HepG2 (cell line): Measurements from ENCODE around the gene DIPK1A. TPM values are rescaled to one million over a fixed set of nuclear protein-coding genes. Genes with fewer than 3 reads are reported as not detected.

Source experiments
- ATAC-seq: fragments of 200-7000 bp; cut with Tn5 transposase; 3 replicates; pipeline ENCODE4 v1.9.1; 2020; ENCODE audit warnings: mild to moderate bottlenecking, moderate library complexity
- BruUV-seq: library from RNA; stranded (reverse); fragments of 400-500 nt; replicated peaks from 2 replicates; lab custom pipeline; 2021; lab: Mats Ljungman, UMichigan
- CTCF ChIA-PET: fragments of 300-600 bp; formaldehyde crosslinking; extraction: SDS; loops from one replicate; lab custom pipeline; 2021; ENCODE audit warnings: low total read pairs, inconsistent platforms, low intra/inter-chr PET ratio; lab: Yijun Ruan, JAX
- POLR2A ChIA-PET: fragments of 350-600 bp; sonication (Branson Sonifier 250); formaldehyde crosslinking; loops from one replicate; lab custom pipeline; 2020; ENCODE audit warnings: antibody characterized with exemption, inconsistent platforms; lab: Yijun Ruan, JAX
- DNase-seq: peaks from one replicate; pipeline ENCODE4 v3.0.0-alpha.2; 2015; ENCODE audit warnings: low spot score
- FAIRE-seq: peaks from 3 replicates; lab custom pipeline; 2011; peaks lifted over from hg19 to GRCh38; lab: Jason Lieb, UNC
- H2AFZ ChIP-seq: one replicate; pipeline ENCODE4 v1.6.1; 2011; ENCODE audit warnings: low read length, inconsistent platforms
- H3K27ac ChIP-seq: fragments of 300-600 bp; 3 replicates; pipeline ENCODE4 v1.8.0; 2011; ENCODE audit warnings: mixed run types, mild to moderate bottlenecking, mixed read lengths, low read length, inconsistent platforms; ENCODE audit not compliant: insufficient read depth; ENCODE audit errors: extremely low read length
- H3K27me3 ChIP-seq, 2 experiments: fragments of 200-600 bp in 1 of 2; 2 replicates in 1 of 2; 3 replicates in 1 of 2; pipeline versions ENCODE4 v1.6.0 to v1.8.0; 2011; ENCODE audit warnings: low read length in 2 of 2, mild to moderate bottlenecking in 2 of 2, moderate library complexity in 2 of 2, inconsistent platforms in 1 of 2; ENCODE audit not compliant: insufficient read depth in 2 of 2, control insufficient read depth in 1 of 2
- H3K36me3 ChIP-seq, 2 experiments: fragments of 200-600 bp in 1 of 2; replicated peaks in 1 of 2; 2 replicates in 1 of 2; 3 replicates in 1 of 2; pipeline versions ENCODE4 v1.5.1 to v1.8.0; 2011; ENCODE audit warnings: low read length in 2 of 2, inconsistent platforms in 1 of 2; ENCODE audit not compliant: insufficient read depth in 2 of 2, control insufficient read depth in 1 of 2
- H3K4me1 ChIP-seq: 2 replicates; pipeline ENCODE4 v1.5.1; 2012; ENCODE audit warnings: low read length, inconsistent platforms; ENCODE audit not compliant: insufficient read depth
- H3K4me2 ChIP-seq: 2 replicates; pipeline ENCODE4 v1.6.0; 2011; ENCODE audit warnings: low read depth, low read length, inconsistent platforms
- H3K4me3 ChIP-seq, 3 experiments: fragments of 200-600 bp in 1 of 3; sonication (generic), shearing (Covaris generic) in 1 of 3; replicated peaks in 1 of 3; 2 replicates each; pipeline ENCODE4 v1.5.1; 2011 to 2016; ENCODE audit warnings: low read length in 3 of 3, inconsistent platforms in 2 of 3, low read depth in 2 of 3, mild to moderate bottlenecking in 2 of 3, control low read depth in 1 of 3, mixed read lengths in 1 of 3; ENCODE audit not compliant: insufficient read depth in 1 of 3
- H3K79me2 ChIP-seq: one replicate; pipeline ENCODE4 v1.6.1; 2011; ENCODE audit warnings: low read length, inconsistent platforms; ENCODE audit not compliant: insufficient read depth
- H3K9ac ChIP-seq: 2 replicates; pipeline ENCODE4 v1.6.0; 2011; ENCODE audit warnings: mild to moderate bottlenecking, low read depth, low read length, inconsistent platforms; ENCODE audit not compliant: insufficient read depth
- H3K9me3 ChIP-seq: 2 replicates; pipeline ENCODE4 v1.5.1; 2012; ENCODE audit warnings: mild to moderate bottlenecking, low read length
- H4K20me1 ChIP-seq: 2 replicates; pipeline ENCODE4 v1.6.0; 2011; ENCODE audit warnings: inconsistent platforms, mild to moderate bottlenecking, low read length, moderate library complexity; ENCODE audit not compliant: insufficient read depth
- ASH2L ChIP-seq: fragments of 300-600, 200-600 bp; sonication (generic); IDR thresholded peaks from 2 replicates; pipeline ENCODE4 v1.7.0; 2017; ENCODE audit warnings: low read depth, mild to moderate bottlenecking, moderate library complexity, mixed read lengths, low read length; ENCODE audit not compliant: insufficient read length
- E2F2 ChIP-seq: sonication (generic); formaldehyde crosslinking; IDR thresholded peaks from 2 replicates; pipeline ENCODE4 v1.4.0; 2020; ENCODE audit warnings: missing genetic modification reagents, borderline replicate concordance
- GTF3A ChIP-seq: sonication (generic); formaldehyde crosslinking; conservative IDR thresholded peaks from 2 replicates; pipeline ENCODE4 v1.4.0; 2020; ENCODE audit warnings: mild to moderate bottlenecking, missing genetic modification reagents
- KAT7 ChIP-seq: IDR thresholded peaks from 2 replicates; pipeline ENCODE4 v1.6.1; 2018; ENCODE audit warnings: borderline replicate concordance, missing compliant biosample characterization
- MYPOP ChIP-seq: sonication (generic); formaldehyde crosslinking; IDR thresholded peaks from 2 replicates; pipeline ENCODE4 v1.8.1; 2023; ENCODE audit warnings: mild to moderate bottlenecking, moderate library complexity, missing genetic modification reagents
- NFYC ChIP-seq: IDR thresholded peaks from 2 replicates; pipeline ENCODE4 v1.6.1; 2016; ENCODE audit warnings: missing genetic modification reagents, missing compliant biosample characterization
- SNAPC4 ChIP-seq: sonication (generic); formaldehyde crosslinking; IDR thresholded peaks from 2 replicates; pipeline ENCODE4 v1.4.0; 2020; ENCODE audit warnings: mild to moderate bottlenecking, missing genetic modification reagents
- ZBTB7A ChIP-seq: sonication (generic); formaldehyde crosslinking; IDR thresholded peaks from 2 replicates; pipeline ENCODE4 v1.8.0; 2022; ENCODE audit warnings: mild to moderate bottlenecking, missing genetic modification reagents
- ZFP36L2 ChIP-seq: sonication (generic); formaldehyde crosslinking; IDR thresholded peaks from 2 replicates; pipeline ENCODE4 v1.4.0; 2020; ENCODE audit warnings: missing genetic modification reagents
- ZNF282 ChIP-seq: fragments of 450-650 bp; IDR thresholded peaks from 2 replicates; pipeline ENCODE4 v1.6.1; 2018; ENCODE audit not compliant: partially characterized antibody
- WGBS: methylation state at CpG from one replicate; pipeline ENCODE4 v1.1.6; 2017; ENCODE audit warnings: low lambda C conversion rate; 5-methylcytosine and 5-hydroxymethylcytosine counted together
- in situ Hi-C: cut with HindIII; loops from 2 replicates; pipeline ENCODE4 v1.10.0; 2017; ENCODE audit warnings: low pct_unique_long_range_greater_than_20kb; ENCODE audit not compliant: extremely low pct_ligation_motif_present
- intact Hi-C: fragments of 100-400 bp; cut with micrococcal nuclease; formaldehyde crosslinking; loops from one replicate; pipeline ENCODE4 v1.10.0; 2022; ENCODE audit not compliant: unreplicated experiment
- polyA plus RNA-seq, 8 experiments: library from polyadenylated mRNA; depleted of rRNA in 3 of 8; stranded (reverse) in 7 of 8; unstranded in 1 of 8; fragments of >200 nt; fragmentation: Illumina TruSeq in 4 of 8; extraction: Trizol in 4 of 8; gene quantifications; 2 replicates each; pipeline versions ENCODE4 v1.2.1 to v1.2.3, GENCODE V29; 2011 to 2016; ENCODE audit warnings: low read depth in 4 of 8, missing spikeins in 1 of 8, mixed read lengths in 1 of 8; ENCODE audit not compliant: insufficient read depth in 1 of 8
- total RNA-seq, 5 experiments: library from RNA; depleted of rRNA; stranded (reverse); fragments of >200 nt; fragmentation: Illumina TruSeq; extraction: Trizol; gene quantifications; 2 replicates each; pipeline ENCODE4 v1.2.3, GENCODE V29; 2016; ENCODE audit warnings: low read depth in 1 of 5

DIPK1A gene
- total and polyA plus RNA-seq, 2 of the 13 experiments (the other 11 are each of a cell fraction or from before 2014, with no cell fraction given): 8.4 TPM

GRCh38 chr1:92961131-92961895 is at the start of gene DIPK1A (continued):
- TF ChIP-seq MYPOP (no peak), GTF3A (no peak), SNAPC4 (CRISPR knock-in tag) (no peak)

- ChIA-PET POLR2A (interaction anchor here (0.8 kb wide), 2 partner anchors 45 to 176 kb away, joined by 4 to 5 read pairs; partner anchors contain the start of gene RPL5), CTCF (no interaction called here)
- Histone ChIP-seq H3K79me2 (no peaks in the 10 kb centered on the region), H3K4me2 (no peak overlapping the region), H4K20me1 (no peaks in the 10 kb centered on the region), H3K36me3 (no peaks in the 10 kb centered on the region), H3K27ac (no peak overlapping the region), H3K9me3 (no peaks in the 10 kb centered on the region), H3K9ac (no peak overlapping the region), H2AFZ (no peak overlapping the region), H3K4me1 (0 out of 2 replicates have a peak, but pooled peaks cover 5% of the 10 kb centered on the region), H3K4me3 (no peak overlapping the region), H3K27me3 (peaks cover 0 to 8% of the 10 kb centered on the region in 2 experiments; a peak in 1 of 5 replicates)
- intact Hi-C loops (no loop called here), in situ Hi-C loops (no loop called here)
- no TSS peak for BruUV-seq
- ATAC-seq (no peak), DNase-seq (no peak), FAIRE-seq (no peak)
- 27% methylated on average over 5 of the region's 6 CpGs for WGBS
- TF ChIP-seq E2F2 (CRISPR knock-in tag) (no peak), ZNF282 (no peak), ZBTB7A (CRISPR knock-in tag) (no peak), ASH2L (no peak), ZFP36L2 (CRISPR knock-in tag) (no peak), KAT7 (CRISPR knock-in tag) (no peak), NFYC (CRISPR knock-in tag) (no peak)
Measured at GRCh38 chr1:93007941-93008577, 46.8 kb upstream of the DIPK1A start.
